ENCODE results near the gene TP53.

DNA sequence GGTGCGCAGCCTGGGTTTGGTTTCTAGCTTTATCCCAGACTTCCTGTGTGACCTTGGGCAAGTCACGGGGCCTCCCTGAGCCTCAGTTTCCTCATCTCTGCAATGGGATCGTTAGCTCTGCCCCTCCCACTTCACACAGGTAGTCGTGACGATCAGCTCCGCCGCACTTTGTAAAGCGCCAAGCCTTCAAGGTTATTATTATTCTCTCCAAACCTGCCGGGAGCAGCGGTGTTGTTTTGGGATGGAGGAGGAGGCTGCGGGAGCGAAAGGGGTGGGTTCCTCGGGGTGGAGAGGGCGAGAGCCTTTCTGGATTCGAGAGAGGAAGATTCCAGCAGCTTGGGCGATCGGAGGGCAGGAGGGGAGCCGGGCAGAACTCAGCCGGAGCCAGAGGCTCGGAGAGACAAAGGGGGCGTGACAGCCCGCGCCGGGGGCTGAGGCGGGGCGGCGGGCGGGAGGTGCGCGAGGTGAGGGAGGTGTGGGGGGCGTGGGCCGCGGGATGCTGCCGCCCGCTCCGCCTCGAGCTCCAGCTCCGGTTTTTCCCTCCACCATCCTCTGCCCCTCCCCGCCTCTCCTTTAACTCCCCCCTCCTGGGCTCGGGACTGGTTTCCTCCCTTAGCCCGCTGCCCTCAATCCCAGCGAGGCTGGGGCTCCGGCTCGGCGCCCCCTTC, 17.4 kb upstream of the TP53 start, which contains the start of gene EFNB3:
- TF ChIP-seq, protein P1, sequence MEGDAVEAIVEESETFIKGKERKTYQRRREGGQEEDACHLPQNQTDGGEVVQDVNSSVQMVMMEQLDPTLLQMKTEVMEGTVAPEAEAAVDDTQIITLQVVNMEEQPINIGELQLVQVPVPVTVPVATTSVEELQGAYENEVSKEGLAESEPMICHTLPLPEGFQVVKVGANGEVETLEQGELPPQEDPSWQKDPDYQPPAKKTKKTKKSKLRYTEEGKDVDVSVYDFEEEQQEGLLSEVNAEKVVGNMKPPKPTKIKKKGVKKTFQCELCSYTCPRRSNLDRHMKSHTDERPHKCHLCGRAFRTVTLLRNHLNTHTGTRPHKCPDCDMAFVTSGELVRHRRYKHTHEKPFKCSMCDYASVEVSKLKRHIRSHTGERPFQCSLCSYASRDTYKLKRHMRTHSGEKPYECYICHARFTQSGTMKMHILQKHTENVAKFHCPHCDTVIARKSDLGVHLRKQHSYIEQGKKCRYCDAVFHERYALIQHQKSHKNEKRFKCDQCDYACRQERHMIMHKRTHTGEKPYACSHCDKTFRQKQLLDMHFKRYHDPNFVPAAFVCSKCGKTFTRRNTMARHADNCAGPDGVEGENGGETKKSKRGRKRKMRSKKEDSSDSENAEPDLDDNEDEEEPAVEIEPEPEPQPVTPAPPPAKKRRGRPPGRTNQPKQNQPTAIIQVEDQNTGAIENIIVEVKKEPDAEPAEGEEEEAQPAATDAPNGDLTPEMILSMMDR (IDR thresholded peaks at IDR 0.05), result no peak
- TF ChIP-seq POLR2A (IDR thresholded peaks at IDR 0.05), result no peak

Data from Peyer's patch (tissue), 4 donors.